HepG2 (cell line): ENCODE data around the gene ZNF484. TPM values are rescaled to one million over a fixed set of nuclear protein-coding genes. Genes with fewer than 3 reads are reported as not detected.

Source experiments
- DZIP1 ChIP-seq: sonication (generic); formaldehyde crosslinking; IDR thresholded peaks from 2 replicates; pipeline ENCODE4 v1.5.0; 2020; ENCODE audit warnings: mild to moderate bottlenecking, missing genetic modification reagents
- JARID2 ChIP-seq: sonication (generic); formaldehyde crosslinking; IDR thresholded peaks from 2 replicates; pipeline ENCODE4 v1.8.1; 2023; ENCODE audit warnings: missing genetic modification reagents, inconsistent platforms; ENCODE audit not compliant: insufficient replicate concordance
- MTF1 ChIP-seq: sonication (generic); formaldehyde crosslinking; IDR thresholded peaks from 2 replicates; pipeline ENCODE4 v1.5.0; 2020; ENCODE audit warnings: missing genetic modification reagents
- SOX13 ChIP-seq, 3 experiments: fragments of 450-650 bp in 1 of 3; sonication (generic) in 1 of 3; formaldehyde crosslinking in 1 of 3; IDR thresholded peaks in 2 of 3; conservative IDR thresholded peaks in 1 of 3; 2 replicates each; pipeline versions ENCODE4 v1.5.0 to v1.6.1; 2016 to 2020; ENCODE audit warnings: antibody characterized with exemption in 1 of 3, mild to moderate bottlenecking in 1 of 3, missing compliant biosample characterization in 1 of 3, missing genetic modification reagents in 1 of 3, moderate library complexity in 1 of 3
- SRSF4 ChIP-seq: fragments of 200-400 bp; formaldehyde crosslinking; IDR thresholded peaks from one replicate; pipeline ENCODE4 v1.6.1; 2018; ENCODE audit warnings: mild to moderate bottlenecking, low read depth, low read length, moderate library complexity; ENCODE audit not compliant: poor library complexity, severe bottlenecking
- ZFP37 ChIP-seq: sonication (generic); formaldehyde crosslinking; IDR thresholded peaks from 2 replicates; pipeline ENCODE4 v1.4.0; 2020; ENCODE audit warnings: missing genetic modification reagents, borderline replicate concordance
- ZHX1 ChIP-seq: sonication (generic); formaldehyde crosslinking; IDR thresholded peaks from 2 replicates; pipeline ENCODE4 v1.8.1; 2022; ENCODE audit warnings: low read depth, mild to moderate bottlenecking, missing genetic modification reagents
- ZNF256 ChIP-seq: sonication (generic); formaldehyde crosslinking; conservative IDR thresholded peaks from 2 replicates; pipeline ENCODE4 v1.4.0; 2020; ENCODE audit warnings: missing genetic modification reagents
- ZNF572 ChIP-seq: sonication (generic); formaldehyde crosslinking; IDR thresholded peaks from 2 replicates; pipeline ENCODE4 v1.5.1; 2020; ENCODE audit warnings: mild to moderate bottlenecking, missing genetic modification reagents
- polyA plus RNA-seq, 8 experiments: library from polyadenylated mRNA; depleted of rRNA in 3 of 8; stranded (reverse) in 7 of 8; unstranded in 1 of 8; fragments of >200 nt; fragmentation: Illumina TruSeq in 4 of 8; extraction: Trizol in 4 of 8; gene quantifications; 2 replicates each; pipeline versions ENCODE4 v1.2.1 to v1.2.3, GENCODE V29; 2011 to 2016; ENCODE audit warnings: low read depth in 4 of 8, missing spikeins in 1 of 8, mixed read lengths in 1 of 8; ENCODE audit not compliant: insufficient read depth in 1 of 8
- total RNA-seq, 5 experiments: library from RNA; depleted of rRNA; stranded (reverse); fragments of >200 nt; fragmentation: Illumina TruSeq; extraction: Trizol; gene quantifications; 2 replicates each; pipeline ENCODE4 v1.2.3, GENCODE V29; 2016; ENCODE audit warnings: low read depth in 1 of 5
- TF ChIP-seq, protein P1 (sequence below): sonication (generic); formaldehyde crosslinking; IDR thresholded peaks from 2 replicates; pipeline ENCODE4 v1.5.0; 2020; ENCODE audit warnings: missing genetic modification reagents
- TF ChIP-seq, protein P2 (sequence below): sonication (generic); formaldehyde crosslinking; IDR thresholded peaks from 2 replicates; pipeline ENCODE4 v1.5.0; 2020; ENCODE audit warnings: missing genetic modification reagents, mild to moderate bottlenecking, borderline replicate concordance
- TF ChIP-seq, protein P3 (sequence below): sonication (generic); formaldehyde crosslinking; IDR thresholded peaks from 2 replicates; pipeline ENCODE4 v1.4.0; 2020; ENCODE audit warnings: missing genetic modification reagents, borderline replicate concordance
- TF ChIP-seq, protein P4 (sequence below): sonication (generic); formaldehyde crosslinking; IDR thresholded peaks from 2 replicates; pipeline ENCODE4 v1.5.1; 2020; ENCODE audit warnings: missing genetic modification reagents, mild to moderate bottlenecking, borderline replicate concordance

ZNF484 gene
- total and polyA plus RNA-seq, 2 of the 13 experiments (the other 11 are each of a cell fraction or from before 2014, with no cell fraction given), result 0.96 to 7.2 TPM

DNA sequence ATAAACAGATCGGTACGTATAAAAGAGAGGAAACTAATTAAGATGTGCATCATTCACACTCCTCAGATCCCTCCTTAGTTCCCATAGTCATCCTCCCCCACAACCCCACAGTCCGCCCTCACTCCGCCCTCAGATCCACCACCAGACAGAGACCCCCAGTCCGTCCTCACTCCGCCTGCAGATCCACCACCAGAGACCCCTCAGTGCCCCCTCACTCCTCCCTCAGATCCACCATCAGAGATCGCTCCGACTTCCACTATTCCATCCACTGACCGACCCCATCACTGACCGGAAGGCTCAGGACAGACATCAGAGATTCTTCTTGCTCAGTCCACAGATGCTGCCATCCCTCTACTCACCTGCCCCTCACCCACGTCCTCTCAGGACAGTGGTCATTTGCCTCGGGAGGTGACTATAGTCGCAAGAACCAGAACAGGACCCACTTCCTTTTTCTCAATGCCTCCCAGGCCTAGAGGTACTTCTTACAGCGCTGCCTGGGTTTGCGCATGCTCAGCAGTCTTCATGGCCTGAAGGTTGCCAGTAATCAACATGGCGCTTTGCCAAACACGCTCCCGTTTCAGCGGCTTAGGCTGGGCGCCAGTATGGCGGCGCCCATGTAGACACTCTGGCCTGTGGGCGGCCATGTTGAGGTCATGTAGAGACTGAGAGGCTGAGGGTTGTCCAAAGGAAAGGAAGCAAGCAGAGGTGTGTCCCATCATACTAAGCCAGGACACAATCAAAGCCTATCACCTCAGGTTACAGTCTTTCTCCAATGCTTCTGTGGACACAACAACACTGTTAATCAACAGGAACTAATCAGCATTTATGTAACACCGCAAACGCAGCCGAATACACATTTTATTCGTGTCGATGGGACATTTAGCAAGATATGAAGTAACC is at the start of gene ZNF484 (continued):
- TF ChIP-seq, protein P1, sequence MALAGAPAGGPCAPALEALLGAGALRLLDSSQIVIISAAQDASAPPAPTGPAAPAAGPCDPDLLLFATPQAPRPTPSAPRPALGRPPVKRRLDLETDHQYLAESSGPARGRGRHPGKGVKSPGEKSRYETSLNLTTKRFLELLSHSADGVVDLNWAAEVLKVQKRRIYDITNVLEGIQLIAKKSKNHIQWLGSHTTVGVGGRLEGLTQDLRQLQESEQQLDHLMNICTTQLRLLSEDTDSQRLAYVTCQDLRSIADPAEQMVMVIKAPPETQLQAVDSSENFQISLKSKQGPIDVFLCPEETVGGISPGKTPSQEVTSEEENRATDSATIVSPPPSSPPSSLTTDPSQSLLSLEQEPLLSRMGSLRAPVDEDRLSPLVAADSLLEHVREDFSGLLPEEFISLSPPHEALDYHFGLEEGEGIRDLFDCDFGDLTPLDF (CRISPR knock-in tag), result 0 out of 2 replicates have a peak, but pooled peaks have one; percentile 43
- no peak for TF ChIP-seq ZNF572 (CRISPR knock-in tag)
- no peak for TF ChIP-seq ZNF256 (CRISPR knock-in tag)
- no peak for TF ChIP-seq SRSF4
- TF ChIP-seq MTF1 (CRISPR knock-in tag), result no peak
- TF ChIP-seq JARID2 (CRISPR knock-in tag), result no peak
- TF ChIP-seq, protein P2, sequence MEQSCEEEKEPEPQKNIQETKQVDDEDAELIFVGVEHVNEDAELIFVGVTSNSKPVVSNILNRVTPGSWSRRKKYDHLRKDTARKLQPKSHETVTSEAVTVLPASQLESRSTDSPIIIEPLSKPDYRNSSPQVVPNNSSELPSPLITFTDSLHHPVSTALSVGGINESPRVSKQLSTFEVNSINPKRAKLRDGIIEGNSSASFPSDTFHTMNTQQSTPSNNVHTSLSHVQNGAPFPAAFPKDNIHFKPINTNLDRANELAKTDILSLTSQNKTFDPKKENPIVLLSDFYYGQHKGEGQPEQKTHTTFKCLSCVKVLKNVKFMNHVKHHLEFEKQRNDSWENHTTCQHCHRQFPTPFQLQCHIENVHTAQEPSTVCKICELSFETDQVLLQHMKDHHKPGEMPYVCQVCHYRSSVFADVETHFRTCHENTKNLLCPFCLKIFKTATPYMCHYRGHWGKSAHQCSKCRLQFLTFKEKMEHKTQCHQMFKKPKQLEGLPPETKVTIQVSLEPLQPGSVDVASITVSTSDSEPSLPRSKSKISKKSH (CRISPR knock-in tag), result no peak
- peak; percentile 87 for TF ChIP-seq ZHX1 (CRISPR knock-in tag)
- TF ChIP-seq, protein P3, sequence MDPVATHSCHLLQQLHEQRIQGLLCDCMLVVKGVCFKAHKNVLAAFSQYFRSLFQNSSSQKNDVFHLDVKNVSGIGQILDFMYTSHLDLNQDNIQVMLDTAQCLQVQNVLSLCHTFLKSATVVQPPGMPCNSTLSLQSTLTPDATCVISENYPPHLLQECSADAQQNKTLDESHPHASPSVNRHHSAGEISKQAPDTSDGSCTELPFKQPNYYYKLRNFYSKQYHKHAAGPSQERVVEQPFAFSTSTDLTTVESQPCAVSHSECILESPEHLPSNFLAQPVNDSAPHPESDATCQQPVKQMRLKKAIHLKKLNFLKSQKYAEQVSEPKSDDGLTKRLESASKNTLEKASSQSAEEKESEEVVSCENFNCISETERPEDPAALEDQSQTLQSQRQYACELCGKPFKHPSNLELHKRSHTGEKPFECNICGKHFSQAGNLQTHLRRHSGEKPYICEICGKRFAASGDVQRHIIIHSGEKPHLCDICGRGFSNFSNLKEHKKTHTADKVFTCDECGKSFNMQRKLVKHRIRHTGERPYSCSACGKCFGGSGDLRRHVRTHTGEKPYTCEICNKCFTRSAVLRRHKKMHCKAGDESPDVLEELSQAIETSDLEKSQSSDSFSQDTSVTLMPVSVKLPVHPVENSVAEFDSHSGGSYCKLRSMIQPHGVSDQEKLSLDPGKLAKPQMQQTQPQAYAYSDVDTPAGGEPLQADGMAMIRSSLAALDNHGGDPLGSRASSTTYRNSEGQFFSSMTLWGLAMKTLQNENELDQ, result no peak
- TF ChIP-seq, protein P4, sequence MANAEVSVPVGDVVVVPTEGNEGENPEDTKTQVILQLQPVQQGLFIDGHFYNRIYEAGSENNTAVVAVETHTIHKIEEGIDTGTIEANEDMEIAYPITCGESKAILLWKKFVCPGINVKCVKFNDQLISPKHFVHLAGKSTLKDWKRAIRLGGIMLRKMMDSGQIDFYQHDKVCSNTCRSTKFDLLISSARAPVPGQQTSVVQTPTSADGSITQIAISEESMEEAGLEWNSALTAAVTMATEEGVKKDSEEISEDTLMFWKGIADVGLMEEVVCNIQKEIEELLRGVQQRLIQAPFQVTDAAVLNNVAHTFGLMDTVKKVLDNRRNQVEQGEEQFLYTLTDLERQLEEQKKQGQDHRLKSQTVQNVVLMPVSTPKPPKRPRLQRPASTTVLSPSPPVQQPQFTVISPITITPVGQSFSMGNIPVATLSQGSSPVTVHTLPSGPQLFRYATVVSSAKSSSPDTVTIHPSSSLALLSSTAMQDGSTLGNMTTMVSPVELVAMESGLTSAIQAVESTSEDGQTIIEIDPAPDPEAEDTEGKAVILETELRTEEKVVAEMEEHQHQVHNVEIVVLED (CRISPR knock-in tag), result peak; percentile 88
- TF ChIP-seq SOX13 (IDR thresholded peaks at IDR 0.05), result no peak
- TF ChIP-seq SOX13 (CRISPR knock-in tag; conservative IDR thresholded peaks at IDR 0.05 in 1 of 2, IDR thresholded peaks at IDR 0.05 in 1 of 2), result 0 out of 4 replicates have a peak, but pooled peaks of 1 of the 2 experiments have one; percentile 32
- TF ChIP-seq DZIP1 (CRISPR knock-in tag), result no peak
- TF ChIP-seq ZFP37 (CRISPR knock-in tag), result no peak
